Calu3 (cell line): ENCODE measurements around the gene GLI3. TPM values are rescaled to one million over a fixed set of nuclear protein-coding genes. Genes with fewer than 3 reads are reported as not detected.
"Not testable (repeated sequence)": the region's sequence is repeated elsewhere in the genome, so short reads cannot be mapped to it uniquely, and the experiment has no call there.

Experiments used
- BruUV-seq: library from RNA; stranded (reverse); fragments of 400-500 nt; replicated peaks from 2 replicates; lab custom pipeline; 2021; lab: Mats Ljungman, UMichigan
- CTCF ChIA-PET: fragments of 300-600 bp; sonication (Branson Sonifier 250); formaldehyde crosslinking; loops from one replicate; lab custom pipeline; 2022; ENCODE audit warnings: antibody characterized with exemption; lab: Charles Lee
- DNase-seq: peaks from one replicate; pipeline ENCODE4 v3.0.0; 2022
- H3K27ac Mint-ChIP-seq: one replicate; pipeline ENCODE4 v1.8.0; 2022; ENCODE audit warnings: mixed read lengths; ENCODE audit not compliant: unreplicated experiment
- H3K27me3 Mint-ChIP-seq: one replicate; pipeline ENCODE4 v1.8.0; 2022; ENCODE audit warnings: mixed read lengths; ENCODE audit not compliant: unreplicated experiment
- H3K36me3 Mint-ChIP-seq: one replicate; pipeline ENCODE4 v1.8.0; 2022; ENCODE audit warnings: mild to moderate bottlenecking, moderate library complexity, mixed read lengths; ENCODE audit not compliant: insufficient read depth, unreplicated experiment
- H3K4me1 Mint-ChIP-seq: one replicate; pipeline ENCODE4 v1.8.0; 2022; ENCODE audit warnings: mild to moderate bottlenecking, low read depth, mixed read lengths; ENCODE audit not compliant: unreplicated experiment
- H3K4me3 Mint-ChIP-seq: one replicate; pipeline ENCODE4 v1.8.0; 2022; ENCODE audit warnings: mild to moderate bottlenecking, low read depth, moderate library complexity, mixed read lengths; ENCODE audit not compliant: unreplicated experiment
- H3K9me3 Mint-ChIP-seq: one replicate; pipeline ENCODE4 v1.8.0; 2022; ENCODE audit warnings: low read depth, mixed read lengths; ENCODE audit not compliant: unreplicated experiment
- intact Hi-C: fragments of 100-400 bp; cut with micrococcal nuclease; formaldehyde crosslinking; loops from one replicate; pipeline ENCODE4 v1.10.0; 2022; ENCODE audit not compliant: unreplicated experiment
- total RNA-seq: library from RNA; stranded (reverse); gene quantifications from 2 replicates; pipeline ENCODE4 v1.2.3, GENCODE V29; 2022
- TF ChIP-seq, protein P1 (sequence below): fragments of 200-600 bp; IDR thresholded peaks from one replicate; pipeline ENCODE4 v1.8.0; 2022; ENCODE audit warnings: antibody characterized with exemption; ENCODE audit not compliant: unreplicated experiment

GLI3 gene
- total RNA-seq, 1 experiment from 2014 or later: not detected

DNA sequence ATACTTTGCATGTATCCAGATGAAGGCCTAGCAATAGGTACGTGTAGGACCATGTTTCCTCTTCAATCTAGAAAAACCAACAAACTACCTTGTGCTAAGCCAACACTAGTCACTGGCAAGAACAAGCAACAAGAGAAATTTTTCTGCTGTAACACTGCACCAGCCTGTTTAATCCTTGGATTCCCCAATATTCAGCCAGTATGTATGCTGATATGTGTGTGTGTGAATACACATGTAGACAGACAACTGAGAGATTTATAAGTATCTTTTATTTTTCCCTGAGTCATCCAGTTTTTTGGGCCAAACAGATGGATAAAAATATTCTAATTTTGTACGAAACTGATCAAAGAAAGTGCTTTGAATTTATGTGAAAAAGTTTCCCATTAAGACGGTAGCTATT, 26.2 kb downstream of the GLI3 start:
- H3K27ac Mint-ChIP-seq: no peak overlapping the region
- TF ChIP-seq, protein P1, sequence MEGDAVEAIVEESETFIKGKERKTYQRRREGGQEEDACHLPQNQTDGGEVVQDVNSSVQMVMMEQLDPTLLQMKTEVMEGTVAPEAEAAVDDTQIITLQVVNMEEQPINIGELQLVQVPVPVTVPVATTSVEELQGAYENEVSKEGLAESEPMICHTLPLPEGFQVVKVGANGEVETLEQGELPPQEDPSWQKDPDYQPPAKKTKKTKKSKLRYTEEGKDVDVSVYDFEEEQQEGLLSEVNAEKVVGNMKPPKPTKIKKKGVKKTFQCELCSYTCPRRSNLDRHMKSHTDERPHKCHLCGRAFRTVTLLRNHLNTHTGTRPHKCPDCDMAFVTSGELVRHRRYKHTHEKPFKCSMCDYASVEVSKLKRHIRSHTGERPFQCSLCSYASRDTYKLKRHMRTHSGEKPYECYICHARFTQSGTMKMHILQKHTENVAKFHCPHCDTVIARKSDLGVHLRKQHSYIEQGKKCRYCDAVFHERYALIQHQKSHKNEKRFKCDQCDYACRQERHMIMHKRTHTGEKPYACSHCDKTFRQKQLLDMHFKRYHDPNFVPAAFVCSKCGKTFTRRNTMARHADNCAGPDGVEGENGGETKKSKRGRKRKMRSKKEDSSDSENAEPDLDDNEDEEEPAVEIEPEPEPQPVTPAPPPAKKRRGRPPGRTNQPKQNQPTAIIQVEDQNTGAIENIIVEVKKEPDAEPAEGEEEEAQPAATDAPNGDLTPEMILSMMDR: no peak

DNA sequence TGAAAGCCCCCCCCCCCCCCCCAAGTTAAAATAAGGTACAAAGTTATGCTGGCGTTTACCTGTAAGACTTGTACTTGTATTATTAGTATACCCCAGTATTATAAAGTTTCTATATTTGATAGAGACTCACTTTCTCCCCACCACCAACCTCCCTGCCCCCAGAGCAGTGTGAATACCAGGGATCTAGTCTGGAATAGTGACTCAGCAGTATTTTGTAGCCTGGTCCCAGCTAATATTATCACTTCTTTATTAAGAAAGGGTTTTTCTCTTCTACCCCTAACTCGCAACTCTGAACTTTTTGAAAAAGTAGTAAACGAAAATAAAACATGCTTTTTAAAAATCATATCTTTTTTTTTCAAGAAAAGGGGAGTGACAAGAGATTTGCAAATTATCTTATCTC, 26.7 kb downstream of the GLI3 start:
- H3K9me3 Mint-ChIP-seq: no peaks in the 10 kb centered on the region
- peaks cover 38% of the 10 kb centered on the region for H3K27me3 Mint-ChIP-seq
- no TSS peak for BruUV-seq
- H3K4me1 Mint-ChIP-seq: no peaks in the 10 kb centered on the region
- CTCF ChIA-PET: interaction anchor here (0.5 to 0.6 kb wide), 2 partner anchors 152 to 499 kb away, joined by 3 read pairs; no protein-coding TSS in a partner anchor
- intact Hi-C loops: no loop called here
- TF ChIP-seq, protein P1: no peak
- no peak overlapping the region for H3K27ac Mint-ChIP-seq
- no peak overlapping the region for H3K4me3 Mint-ChIP-seq
- H3K36me3 Mint-ChIP-seq: no peaks in the 10 kb centered on the region
- DNase-seq: no peak

More for the DNA sequence above, 26.2 kb downstream of the GLI3 start:
- Mint-ChIP-seq H3K4me1 (no peaks in the 10 kb centered on the region), H3K4me3 (no peak overlapping the region), H3K36me3 (no peaks in the 10 kb centered on the region), H3K27me3 (peaks cover 43% of the 10 kb centered on the region), H3K9me3 (no peaks in the 10 kb centered on the region)
- no TSS peak for BruUV-seq
- DNase-seq: no peak
- intact Hi-C loops: no loop called here
- CTCF ChIA-PET: interaction anchor here (0.6 kb wide), 1 partner anchor 152 kb away, joined by 3 read pairs; no protein-coding TSS in a partner anchor

DNA sequence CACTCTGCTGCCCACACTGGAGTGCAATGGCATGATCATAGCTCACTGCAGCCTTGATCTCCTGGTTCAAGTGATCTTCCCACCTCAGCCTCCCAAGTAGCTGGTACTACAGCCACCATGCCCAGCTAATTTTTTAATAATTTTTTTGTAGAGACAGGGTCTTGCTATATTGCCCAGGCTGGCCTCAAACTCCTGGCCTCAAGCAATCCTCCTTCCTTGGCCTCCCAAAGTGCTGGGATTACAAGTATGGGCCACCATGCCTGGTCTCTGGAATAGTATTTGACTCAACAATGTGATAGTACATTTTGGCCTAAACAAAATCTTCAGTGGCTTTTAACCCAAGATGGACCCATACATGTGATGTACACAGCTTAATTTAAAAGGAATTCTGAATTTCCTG, 27.9 kb downstream of the GLI3 start:
- H3K4me3 Mint-ChIP-seq, H3K27ac Mint-ChIP-seq, H3K4me1 Mint-ChIP-seq, H3K9me3 Mint-ChIP-seq, intact Hi-C loops, BruUV-seq, H3K36me3 Mint-ChIP-seq, DNase-seq: not testable (repeated sequence)
- CTCF ChIA-PET: interaction anchor here (0.7 kb wide), 1 partner anchor 164 kb away, joined by 5 read pairs; no protein-coding TSS in a partner anchor
- H3K27me3 Mint-ChIP-seq: peaks cover 35% of the 10 kb centered on the region

DNA sequence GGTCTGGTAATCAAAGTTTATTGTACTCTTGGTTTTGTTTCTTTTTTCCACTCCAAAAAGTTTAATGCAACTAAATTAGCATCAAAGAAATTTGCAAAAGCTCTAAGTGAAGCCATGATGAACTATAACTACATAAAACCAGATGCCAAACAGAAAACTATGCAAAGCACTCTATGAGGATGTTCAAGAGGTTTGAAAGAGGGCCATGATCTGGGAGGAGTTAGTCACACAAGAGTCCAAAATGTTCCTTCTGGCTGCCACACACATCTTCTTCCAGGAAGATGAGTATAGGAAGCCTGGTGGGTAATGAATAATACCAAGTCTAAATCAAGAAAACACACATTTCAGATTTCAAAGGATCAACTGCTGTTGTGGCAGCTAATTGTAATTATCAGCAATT, 28.4 kb downstream of the GLI3 start:
- intact Hi-C loops: no loop called here
- Mint-ChIP-seq H3K27ac (no peak overlapping the region), H3K4me1 (no peaks in the 10 kb centered on the region), H3K4me3 (no peak overlapping the region), H3K9me3 (peaks cover 5% of the 10 kb centered on the region), H3K27me3 (peaks cover 35% of the 10 kb centered on the region), H3K36me3 (no peaks in the 10 kb centered on the region)
- no peak for DNase-seq
- CTCF ChIA-PET: no interaction called here
- no TSS peak for BruUV-seq
- TF ChIP-seq, protein P1: no peak

DNA sequence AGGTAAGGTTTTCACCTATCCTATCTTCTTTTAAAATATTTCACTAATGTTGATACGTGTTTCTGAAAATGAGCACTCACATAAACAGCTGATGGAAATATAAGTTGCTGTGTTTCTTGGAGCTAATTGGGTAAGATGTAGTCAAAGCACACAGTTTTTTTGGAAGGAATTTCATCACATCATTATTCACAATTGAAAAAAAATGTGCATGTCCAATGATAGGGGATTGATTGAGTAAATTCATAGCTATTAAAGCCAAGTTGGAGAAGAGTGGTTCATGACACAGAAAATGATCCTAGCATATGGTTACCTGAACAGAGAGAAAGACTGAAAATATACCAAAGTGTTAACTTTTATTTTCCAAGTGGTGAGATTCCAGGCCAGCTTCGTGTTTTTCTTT, 29.6 kb downstream of the GLI3 start:
- TF ChIP-seq, protein P1: no peak
- Mint-ChIP-seq H3K4me1 (no peaks in the 10 kb centered on the region), H3K9me3 (peaks cover 8% of the 10 kb centered on the region), H3K4me3 (no peak overlapping the region), H3K27me3 (peaks cover 25% of the 10 kb centered on the region), H3K27ac (no peak overlapping the region), H3K36me3 (no peaks in the 10 kb centered on the region)
- intact Hi-C loops: no loop called here
- no peak for DNase-seq
- no TSS peak for BruUV-seq
- CTCF ChIA-PET: no interaction called here
